A549 (cell line): ENCODE results near the gene CCDC40. TPM values are rescaled to one million over a fixed set of nuclear protein-coding genes. Genes with fewer than 3 reads are reported as not detected.

Experiments used
- ATAC-seq, 2 experiments: fragments of 200-7000 bp in 1 of 2; fragments of >200 bp in 1 of 2; cut with Nextera tagmentation in 1 of 2; cut with Tn5 transposase in 1 of 2; 3 replicates each; pipeline versions ENCODE4 v1.8.0 to v1.9.1; 2018 to 2020; ENCODE audit warnings: mild to moderate bottlenecking in 1 of 2, moderate library complexity in 1 of 2
- CTCF ChIA-PET: fragments of 300-600 bp; sonication (Branson Sonifier 250); formaldehyde crosslinking; extraction: SDS; loops from one replicate; lab custom pipeline; 2021; ENCODE audit warnings: antibody characterized with exemption, inconsistent platforms; lab: Yijun Ruan, JAX
- POLR2A ChIA-PET: fragments of 350-600 bp; formaldehyde crosslinking; extraction: SDS; loops from one replicate; lab custom pipeline; 2021; ENCODE audit warnings: antibody characterized with exemption, inconsistent platforms; lab: Yijun Ruan, JAX
- DNase-seq, 2 experiments: peaks; one replicate each; pipeline versions ENCODE4 v3.0.0 to v3.0.0-alpha.2; 2011 to 2016; ENCODE audit warnings: low read depth in 1 of 2, low spot score in 1 of 2
- FAIRE-seq: peaks from 2 replicates; lab custom pipeline; 2011; peaks lifted over from hg19 to GRCh38; lab: Jason Lieb, UNC
- H3K27ac ChIP-seq, 2 experiments: fragments of >200 bp; sonication (Bioruptor Twin); formaldehyde crosslinking; 3 replicates each; pipeline ENCODE4 v1.5.1; 2016 to 2017
- H3K4me1 ChIP-seq: fragments of >200 bp; sonication (Bioruptor Twin); formaldehyde crosslinking; 3 replicates; pipeline ENCODE4 v1.6.1; 2016
- H3K4me2 ChIP-seq: fragments of >200 bp; sonication (Bioruptor Twin); formaldehyde crosslinking; 3 replicates; pipeline ENCODE4 v1.6.1; 2016
- H3K4me3 ChIP-seq: fragments of >200 bp; sonication (Bioruptor Twin); formaldehyde crosslinking; 3 replicates; pipeline ENCODE4 v1.5.1; 2016
- H3K9me3 ChIP-seq: fragments of >200 bp; sonication (Bioruptor Twin); formaldehyde crosslinking; 3 replicates; pipeline ENCODE4 v1.6.1; 2016
- ATOH8 ChIP-seq: fragments of 250-450 bp; sonication (Bioruptor Pico); IDR thresholded peaks from 2 replicates; pipeline ENCODE4 v1.5.0; 2020; ENCODE audit warnings: low read depth, mild to moderate bottlenecking, moderate library complexity
- CBX2 ChIP-seq: fragments of 200-600 bp; sonication (generic); IDR thresholded peaks from 2 replicates; pipeline ENCODE4 v1.6.1; 2016; ENCODE audit warnings: low read depth, mild to moderate bottlenecking, borderline replicate concordance
- CHD2 ChIP-seq: fragments of 150-350 bp; IDR thresholded peaks from 2 replicates; pipeline ENCODE4 v1.6.1; 2014; ENCODE audit warnings: low read length; ENCODE audit not compliant: partially characterized antibody
- CHD4 ChIP-seq: fragments of 200-600 bp; sonication (generic); IDR thresholded peaks from 2 replicates; pipeline ENCODE4 v1.6.1; 2016; ENCODE audit warnings: antibody characterized with exemption, mild to moderate bottlenecking, borderline replicate concordance
- E2F6 ChIP-seq: IDR thresholded peaks from 2 replicates; pipeline ENCODE4 v1.6.1; 2012; ENCODE audit warnings: low read depth, borderline replicate concordance
- EHF ChIP-seq: fragments of 250-450 bp; sonication (Bioruptor Pico); IDR thresholded peaks from 2 replicates; pipeline ENCODE4 v1.5.0; 2020; ENCODE audit warnings: mild to moderate bottlenecking
- EHMT2 ChIP-seq: fragments of 200-600 bp; sonication (generic); IDR thresholded peaks from 2 replicates; pipeline ENCODE4 v1.6.1; 2016; ENCODE audit warnings: antibody characterized with exemption, low read depth, mild to moderate bottlenecking, moderate library complexity
- ELK1 ChIP-seq: fragments of 150-350 bp; IDR thresholded peaks from 2 replicates; pipeline ENCODE4 v1.6.1; 2014; ENCODE audit warnings: low read depth, mild to moderate bottlenecking, low read length
- FOSB ChIP-seq: fragments of 250-450 bp; sonication (Bioruptor Pico); IDR thresholded peaks from 2 replicates; pipeline ENCODE4 v1.5.0; 2020; ENCODE audit warnings: mild to moderate bottlenecking, moderate library complexity
- GATA3 ChIP-seq: IDR thresholded peaks from 2 replicates; pipeline ENCODE4 v1.6.1; 2012; ENCODE audit warnings: borderline replicate concordance
- HDAC2 ChIP-seq: fragments of 200-600 bp; sonication (generic); IDR thresholded peaks from 2 replicates; pipeline ENCODE4 v1.6.1; 2016
- HES2 ChIP-seq: fragments of >200 bp; sonication (Bioruptor Twin); formaldehyde crosslinking; IDR thresholded peaks from 2 replicates; pipeline ENCODE4 v1.6.1; 2016
- HOXB13 ChIP-seq: fragments of 250-450 bp; sonication (Bioruptor Pico); IDR thresholded peaks from 2 replicates; pipeline ENCODE4 v1.5.0; 2020; ENCODE audit warnings: low read depth, mild to moderate bottlenecking, moderate library complexity
- JUN ChIP-seq, 2 experiments: fragments of >200 bp; sonication (Bioruptor Twin); formaldehyde crosslinking; IDR thresholded peaks; 2 replicates in 1 of 2; 3 replicates in 1 of 2; pipeline ENCODE4 v1.6.1; 2016 to 2017
- JUNB ChIP-seq: fragments of >200 bp; sonication (Bioruptor Twin); formaldehyde crosslinking; IDR thresholded peaks from 2 replicates; pipeline ENCODE4 v1.6.1; 2016
- KDM1A ChIP-seq: fragments of 200-600 bp; sonication (generic); IDR thresholded peaks from 2 replicates; pipeline ENCODE4 v1.6.1; 2016; ENCODE audit warnings: low read depth, mild to moderate bottlenecking
- MAFK ChIP-seq: fragments of 450-650 bp; IDR thresholded peaks from 2 replicates; pipeline ENCODE4 v1.6.1; 2014; ENCODE audit not compliant: partially characterized antibody
- MAX ChIP-seq: IDR thresholded peaks from 2 replicates; pipeline ENCODE4 v1.6.1; 2012
- NFE2L2 ChIP-seq: fragments of 150-350 bp; conservative IDR thresholded peaks from 2 replicates; pipeline ENCODE4 v1.6.1; 2014; ENCODE audit warnings: low read length
- PBX3 ChIP-seq: IDR thresholded peaks from 2 replicates; pipeline ENCODE4 v1.6.1; 2012
- POLR2A ChIP-seq: IDR thresholded peaks from 2 replicates; pipeline ENCODE4 v1.6.1; 2012; ENCODE audit warnings: mild to moderate bottlenecking, low read length
- POLR2AphosphoS2 ChIP-seq: conservative IDR thresholded peaks from 2 replicates; pipeline ENCODE4 v1.6.1; 2012; ENCODE audit warnings: low read length, improper control_type of control experiment, inconsistent platforms
- RAD21 ChIP-seq, 2 experiments: fragments of >200 bp in 1 of 2; sonication (Bioruptor Twin) in 1 of 2; formaldehyde crosslinking in 1 of 2; IDR thresholded peaks in 1 of 2; conservative IDR thresholded peaks in 1 of 2; 2 replicates in 1 of 2; 3 replicates in 1 of 2; pipeline ENCODE4 v1.6.1; 2012 to 2018; ENCODE audit warnings: inconsistent platforms in 1 of 2
- REST ChIP-seq: fragments of 200-600 bp; sonication (generic); IDR thresholded peaks from 2 replicates; pipeline ENCODE4 v1.6.1; 2016; ENCODE audit warnings: antibody characterized with exemption, mild to moderate bottlenecking, moderate library complexity
- RFX5 ChIP-seq: fragments of 450-650 bp; IDR thresholded peaks from 2 replicates; pipeline ENCODE4 v1.7.1; 2014; ENCODE audit warnings: antibody characterized with exemption, mild to moderate bottlenecking, moderate library complexity
- RNF2 ChIP-seq: fragments of 200-600 bp; sonication (generic); IDR thresholded peaks from 2 replicates; pipeline ENCODE4 v1.6.1; 2016; ENCODE audit warnings: low read depth, mild to moderate bottlenecking, antibody characterized with exemption, moderate library complexity, borderline replicate concordance
- SREBF2 ChIP-seq: fragments of 450-650 bp; IDR thresholded peaks from 2 replicates; pipeline ENCODE4 v1.6.1; 2014; ENCODE audit warnings: mild to moderate bottlenecking, moderate library complexity
- USF2 ChIP-seq: fragments of 450-650 bp; IDR thresholded peaks from 2 replicates; pipeline ENCODE4 v1.6.1; 2014; ENCODE audit warnings: antibody characterized with exemption
- ZNF302 ChIP-seq: fragments of 250-450 bp; sonication (Bioruptor Pico); IDR thresholded peaks from 2 replicates; pipeline ENCODE4 v1.9.0; 2021; ENCODE audit warnings: inconsistent platforms, mild to moderate bottlenecking, moderate library complexity
- WGBS: methylation state at CpG from one replicate; pipeline ENCODE4 v1.1.6; 2017; ENCODE audit errors: missing lambda C conversion rate; 5-methylcytosine and 5-hydroxymethylcytosine counted together
- polyA minus RNA-seq: library from RNA; depleted of rRNA, polyadenylated mRNA; stranded (reverse); fragments of >200 nt; gene quantifications from 2 replicates; pipeline ENCODE4 v1.2.3, GENCODE V29; 2011; rRNA and poly(A)+ RNA removed
- polyA plus RNA-seq, 4 experiments: library from polyadenylated mRNA; depleted of rRNA in 3 of 4; stranded (reverse); fragments of >200 nt; fragmentation: RNase III in 1 of 4; extraction: RNeasy Plus Mini Kit Qiagen cat#74134 plus additional on column Dnase treatment in 1 of 4; gene quantifications; 2 replicates in 3 of 4; 3 replicates in 1 of 4; pipeline ENCODE4 v1.2.3, GENCODE V29; 2011 to 2017

The CCDC40 gene
- polyA plus RNA-seq (2011; rRNA removed) (4.3 and 5.9 TPM in 2 replicates), polyA plus RNA-seq (2017; fragmentation: RNase III; extraction: RNeasy Plus Mini Kit Qiagen cat#74134 plus additional on column Dnase treatment) (8.2 to 12.6 TPM (median 11.3 TPM) in 3 replicates), polyA minus RNA-seq (5.4 and 9.5 TPM in 2 replicates)
- polyA plus RNA-seq (2012; cell fraction: cytosol; rRNA removed), result 5.2 and 5.8 TPM in 2 replicates
- polyA plus RNA-seq (2012; cell fraction: nucleus; rRNA removed), result 15.3 and 16.1 TPM in 2 replicates

GRCh38 chr17:80035937-80036714 lies at the start of gene CCDC40:
Gene CCDC40 (plus strand): TSS chr17:80036642. CDS start chr17:80036663, 21 bp downstream.
- Histone ChIP-seq H3K27ac (peak within 1 kb of the TSS; percentile 83 to 93), H3K4me2 (peak within 1 kb of the TSS; percentile 91), H3K4me1 (peaks cover 8% of the 10 kb centered on the region), H3K9me3 (no peaks in the 10 kb centered on the region), H3K4me3 (peak within 1 kb of the TSS; percentile 89)
- WGBS, result 2% methylated on average over 45 of the region's 89 CpGs
- no peak for FAIRE-seq
- peak; percentile 86 to 94 for ATAC-seq
- POLR2A ChIA-PET, result no interaction called here
- peak; percentile 84 to 89 for DNase-seq
- CTCF ChIA-PET, result interaction anchor here (0.9 to 11.5 kb wide), 2 partner anchors 8 to 30 kb away, joined by 3 to 138 read pairs; no protein-coding TSS in a partner anchor
- TF ChIP-seq JUN (IDR thresholded peaks at IDR 0.05), result peak in 1 of 2 experiments; percentile 49; a peak in 3 of 5 replicates
- no peak for TF ChIP-seq SREBF2
- peak; percentile 92 for TF ChIP-seq MAX
- no peak for TF ChIP-seq CHD4
- TF ChIP-seq ATOH8 (CRISPR knock-in tag), result 0 out of 2 replicates have a peak, but pooled peaks have one; percentile 24
- no peak for TF ChIP-seq HOXB13 (CRISPR knock-in tag)
- no peak for TF ChIP-seq POLR2AphosphoS2
- peak; percentile 76 for TF ChIP-seq RFX5
- TF ChIP-seq FOSB (CRISPR knock-in tag), result no peak
- TF ChIP-seq RAD21 (conservative IDR thresholded peaks at IDR 0.05 in 1 of 2, IDR thresholded peaks at IDR 0.05 in 1 of 2), result no peak
- no peak for TF ChIP-seq EHMT2
- no peak for TF ChIP-seq ELK1
- no peak for TF ChIP-seq EHF
- TF ChIP-seq CBX2, result no peak
- TF ChIP-seq USF2, result no peak
- no peak for TF ChIP-seq JUNB
- peak; percentile 75 for TF ChIP-seq E2F6
- no peak for TF ChIP-seq HES2
- no peak for TF ChIP-seq GATA3
- peak; percentile 17; the same call in 1 of the 2 replicates for TF ChIP-seq REST
- TF ChIP-seq CHD2, result no peak
- TF ChIP-seq ZNF302 (CRISPR knock-in tag), result no peak
- TF ChIP-seq MAFK, result no peak
- TF ChIP-seq PBX3, result peak; percentile 58; the same call in 1 of the 2 replicates
- TF ChIP-seq NFE2L2, result no peak
- TF ChIP-seq RNF2, result peak; percentile 69; the same call in 1 of the 2 replicates
- no peak for TF ChIP-seq KDM1A
- no peak for TF ChIP-seq HDAC2
- TF ChIP-seq POLR2A, result peak; percentile 81
